ENCODE data around the gene GALNS.
"Not testable (repeated sequence)": the region's sequence is repeated elsewhere in the genome, so short reads cannot be mapped to it uniquely, and the experiment has no call there.

The GALNS gene

GRCh38 chr16:88900662-88901052, 43.9 kb upstream of the GALNS start:
- Histone ChIP-seq H3K4me3 (no peak overlapping the region), H3K27ac (no peak overlapping the region), H3K9ac (ENCODE audit: insufficient read length) (no peak overlapping the region), H3K9me3 (ENCODE audit: low read depth, low read length) (no peaks in the 10 kb centered on the region), H3K36me3 (ENCODE audit: insufficient read depth, low read length) (no peaks in the 10 kb centered on the region)
- DNase-seq (ENCODE audit: low read depth, low spot score): no peak
- TF ChIP-seq POLR2AphosphoS5 (IDR thresholded peaks at IDR 0.05; ENCODE audit: borderline replicate concordance, low read depth, low read length): no peak

- DNase-seq (ENCODE audit: low read depth, low spot score): no peak
- TF ChIP-seq FOXP2 (optimal IDR thresholded peaks at IDR 0.05; ENCODE audit: control extremely low read depth, extremely low read length, insufficient read depth) (no peak), POLR2AphosphoS5 (IDR thresholded peaks at IDR 0.05; ENCODE audit: borderline replicate concordance, low read depth, low read length) (no peak), EZH2 (IDR thresholded peaks at IDR 0.05) (no peak)
- Histone ChIP-seq H3K27ac (no peak overlapping the region), H3K9me3 (ENCODE audit: low read depth, low read length) (no peaks in the 10 kb centered on the region), H3K9ac (ENCODE audit: insufficient read length) (no peak overlapping the region), H3K4me3 (no peak overlapping the region), H3K36me3 (ENCODE audit: insufficient read depth, low read length) (no peaks in the 10 kb centered on the region)
Measured at GRCh38 chr16:88899901-88900661, 43.3 kb upstream of the GALNS start.

- Histone ChIP-seq H3K9ac (ENCODE audit: insufficient read length) (no peak overlapping the region), H3K4me3 (no peak overlapping the region), H3K36me3 (ENCODE audit: insufficient read depth, low read length) (no peaks in the 10 kb centered on the region), H3K9me3 (ENCODE audit: low read depth, low read length) (no peaks in the 10 kb centered on the region), H3K27ac (no peak overlapping the region)
- DNase-seq (ENCODE audit: low read depth, low spot score): no peak
- TF ChIP-seq POLR2AphosphoS5 (IDR thresholded peaks at IDR 0.05; ENCODE audit: borderline replicate concordance, low read depth, low read length) (no peak), FOXP2 (optimal IDR thresholded peaks at IDR 0.05; ENCODE audit: control extremely low read depth, extremely low read length, insufficient read depth) (no peak), EZH2 (IDR thresholded peaks at IDR 0.05) (no peak)
Measured at GRCh38 chr16:88897696-88898425, 41.1 kb upstream of the GALNS start.

GRCh38 chr16:88896238-88897070, 39.7 kb upstream of the GALNS start:
- Histone ChIP-seq H3K9me3 (ENCODE audit: low read depth, low read length) (no peaks in the 10 kb centered on the region), H3K36me3 (ENCODE audit: insufficient read depth, low read length) (no peaks in the 10 kb centered on the region), H3K9ac (ENCODE audit: insufficient read length) (no peak overlapping the region), H3K27ac (no peak overlapping the region), H3K4me3 (no peak overlapping the region)
- DNase-seq (ENCODE audit: low read depth, low spot score): no peak
- TF ChIP-seq POLR2AphosphoS5 (IDR thresholded peaks at IDR 0.05; ENCODE audit: borderline replicate concordance, low read depth, low read length): no peak
- TF ChIP-seq EZH2 (IDR thresholded peaks at IDR 0.05): no peak
- no peak for TF ChIP-seq FOXP2 (optimal IDR thresholded peaks at IDR 0.05; ENCODE audit: control extremely low read depth, extremely low read length, insufficient read depth)

GRCh38 chr16:88895335-88895734, 38.6 kb upstream of the GALNS start:
- Histone ChIP-seq H3K36me3 (ENCODE audit: insufficient read depth, low read length) (no peaks in the 10 kb centered on the region), H3K9ac (ENCODE audit: insufficient read length) (no peak overlapping the region), H3K9me3 (ENCODE audit: low read depth, low read length) (no peaks in the 10 kb centered on the region), H3K27ac (no peak overlapping the region), H3K4me3 (no peak overlapping the region)
- TF ChIP-seq FOXP2 (optimal IDR thresholded peaks at IDR 0.05; ENCODE audit: control extremely low read depth, extremely low read length, insufficient read depth) (no peak), POLR2AphosphoS5 (IDR thresholded peaks at IDR 0.05; ENCODE audit: borderline replicate concordance, low read depth, low read length) (no peak), EZH2 (IDR thresholded peaks at IDR 0.05) (no peak)
- DNase-seq (ENCODE audit: low read depth, low spot score): no peak

GRCh38 chr16:88894681-88895300, 38.0 kb upstream of the GALNS start:
- Histone ChIP-seq H3K9ac (ENCODE audit: insufficient read length) (no peak overlapping the region), H3K36me3 (ENCODE audit: insufficient read depth, low read length) (no peaks in the 10 kb centered on the region), H3K9me3 (ENCODE audit: low read depth, low read length) (no peaks in the 10 kb centered on the region), H3K27ac (no peak overlapping the region), H3K4me3 (no peak overlapping the region)
- no peak for DNase-seq (ENCODE audit: low read depth, low spot score)
- TF ChIP-seq POLR2AphosphoS5 (IDR thresholded peaks at IDR 0.05; ENCODE audit: borderline replicate concordance, low read depth, low read length): no peak
- TF ChIP-seq EZH2 (IDR thresholded peaks at IDR 0.05): no peak
- no peak for TF ChIP-seq FOXP2 (optimal IDR thresholded peaks at IDR 0.05; ENCODE audit: control extremely low read depth, extremely low read length, insufficient read depth)

- not testable (repeated sequence) for H3K27ac ChIP-seq; H3K9me3 ChIP-seq (ENCODE audit: low read depth, low read length); DNase-seq (ENCODE audit: low read depth, low spot score); H3K36me3 ChIP-seq (ENCODE audit: insufficient read depth, low read length); H3K9ac ChIP-seq (ENCODE audit: insufficient read length); H3K4me3 ChIP-seq
Measured at GRCh38 chr16:88894266-88894665, 37.5 kb upstream of the GALNS start.

Measured in SK-N-MC (cell line).